ENCODE results near the gene HEPH.
"Not testable (repeated sequence)": the region's sequence is repeated elsewhere in the genome, so short reads cannot be mapped to it uniquely, and the experiment has no call there.

The HEPH gene, protein sequence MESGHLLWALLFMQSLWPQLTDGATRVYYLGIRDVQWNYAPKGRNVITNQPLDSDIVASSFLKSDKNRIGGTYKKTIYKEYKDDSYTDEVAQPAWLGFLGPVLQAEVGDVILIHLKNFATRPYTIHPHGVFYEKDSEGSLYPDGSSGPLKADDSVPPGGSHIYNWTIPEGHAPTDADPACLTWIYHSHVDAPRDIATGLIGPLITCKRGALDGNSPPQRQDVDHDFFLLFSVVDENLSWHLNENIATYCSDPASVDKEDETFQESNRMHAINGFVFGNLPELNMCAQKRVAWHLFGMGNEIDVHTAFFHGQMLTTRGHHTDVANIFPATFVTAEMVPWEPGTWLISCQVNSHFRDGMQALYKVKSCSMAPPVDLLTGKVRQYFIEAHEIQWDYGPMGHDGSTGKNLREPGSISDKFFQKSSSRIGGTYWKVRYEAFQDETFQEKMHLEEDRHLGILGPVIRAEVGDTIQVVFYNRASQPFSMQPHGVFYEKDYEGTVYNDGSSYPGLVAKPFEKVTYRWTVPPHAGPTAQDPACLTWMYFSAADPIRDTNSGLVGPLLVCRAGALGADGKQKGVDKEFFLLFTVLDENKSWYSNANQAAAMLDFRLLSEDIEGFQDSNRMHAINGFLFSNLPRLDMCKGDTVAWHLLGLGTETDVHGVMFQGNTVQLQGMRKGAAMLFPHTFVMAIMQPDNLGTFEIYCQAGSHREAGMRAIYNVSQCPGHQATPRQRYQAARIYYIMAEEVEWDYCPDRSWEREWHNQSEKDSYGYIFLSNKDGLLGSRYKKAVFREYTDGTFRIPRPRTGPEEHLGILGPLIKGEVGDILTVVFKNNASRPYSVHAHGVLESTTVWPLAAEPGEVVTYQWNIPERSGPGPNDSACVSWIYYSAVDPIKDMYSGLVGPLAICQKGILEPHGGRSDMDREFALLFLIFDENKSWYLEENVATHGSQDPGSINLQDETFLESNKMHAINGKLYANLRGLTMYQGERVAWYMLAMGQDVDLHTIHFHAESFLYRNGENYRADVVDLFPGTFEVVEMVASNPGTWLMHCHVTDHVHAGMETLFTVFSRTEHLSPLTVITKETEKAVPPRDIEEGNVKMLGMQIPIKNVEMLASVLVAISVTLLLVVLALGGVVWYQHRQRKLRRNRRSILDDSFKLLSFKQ

GRCh38 chrX:66163849-66164411, at the start of gene HEPH:
HEPH (plus strand) TSS chrX:66164247; CDS start chrX:66170571, 6,324 bp downstream.
- DNase-seq = no peak

DNA sequence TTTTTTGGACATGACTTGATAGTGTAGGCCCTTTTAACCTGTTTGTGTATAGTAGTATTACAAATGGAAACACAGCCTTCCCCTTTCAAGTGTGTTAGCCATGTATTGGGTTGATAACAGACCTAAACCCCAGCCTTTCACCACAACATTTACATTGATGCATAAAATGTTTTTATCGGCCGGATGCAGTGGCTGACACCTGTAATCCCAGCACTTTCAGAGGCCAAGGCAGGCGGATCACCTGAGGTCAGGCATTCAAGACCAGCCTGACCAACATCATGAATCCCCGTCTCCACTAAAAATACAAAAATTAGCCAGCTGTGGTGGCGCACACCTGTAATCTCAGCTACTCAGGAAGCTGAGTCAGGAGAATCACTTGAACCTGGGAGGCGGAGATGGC, 45.3 kb upstream of the HEPH start:
- DNase-seq = not testable (repeated sequence)

GRCh38 chrX:66121354-66121753, 42.7 kb upstream of the HEPH start:
- not testable (repeated sequence) for DNase-seq

GRCh38 chrX:66126662-66127061, 37.4 kb upstream of the HEPH start:
- DNase-seq = no peak

DNA sequence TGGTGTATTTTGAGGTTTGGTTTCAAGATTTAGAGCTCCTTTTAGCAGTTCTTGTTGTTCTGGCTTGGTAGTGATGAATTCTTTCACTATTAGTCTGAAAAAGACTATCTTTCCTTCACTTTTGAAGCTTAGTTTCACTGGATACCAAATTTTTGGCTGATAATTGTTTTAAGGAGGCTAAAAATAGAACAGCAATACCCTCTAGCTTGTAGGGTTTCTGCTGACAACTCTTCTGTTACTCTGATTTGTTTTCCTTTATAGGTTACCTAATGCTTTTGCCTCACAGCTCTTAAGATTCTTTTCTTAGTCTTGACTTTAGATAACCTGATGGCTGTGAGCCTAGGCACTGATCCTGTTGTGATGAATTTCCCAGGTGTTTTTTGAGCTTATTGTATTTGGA, 33.6 kb upstream of the HEPH start:
- DNase-seq = no peak

DNA sequence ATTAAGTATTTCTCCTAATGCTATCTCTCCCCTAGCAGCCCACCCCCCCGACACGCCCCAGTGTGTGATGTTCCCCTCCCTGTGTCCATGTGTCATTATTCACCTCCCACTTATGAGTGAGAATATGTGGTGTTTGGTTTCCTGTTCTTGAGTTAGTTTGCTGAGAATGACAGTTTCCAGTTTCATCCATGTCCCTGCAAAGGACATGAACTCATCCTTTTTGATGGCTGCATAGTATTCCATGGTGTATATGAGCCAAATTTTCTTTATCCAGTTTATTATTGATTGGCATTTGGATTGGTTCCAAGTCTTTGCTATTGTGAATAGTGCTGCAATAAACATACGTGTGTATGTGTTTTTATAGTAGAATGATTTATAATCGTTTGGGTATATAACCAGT, 28.8 kb upstream of the HEPH start:
- not testable (repeated sequence) for DNase-seq

DNA sequence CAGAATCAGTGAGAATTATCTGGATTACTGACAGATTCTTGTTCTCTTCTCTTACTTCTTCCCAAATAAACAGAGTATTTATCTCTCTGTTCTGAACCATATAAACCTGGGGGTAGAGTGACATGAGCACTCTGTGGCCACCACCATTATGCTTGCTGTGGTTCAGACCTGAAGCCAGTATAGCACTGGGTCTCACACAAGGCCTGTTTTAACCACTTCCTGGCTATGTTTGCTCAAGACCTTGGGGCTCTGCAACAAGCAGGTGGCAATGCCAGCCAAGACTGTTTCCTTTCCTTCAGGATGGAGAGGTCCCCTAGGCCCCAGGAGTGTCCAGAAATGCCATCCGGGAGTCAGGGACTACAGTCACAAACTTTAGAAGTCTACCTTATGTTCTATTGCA, 21.7 kb upstream of the HEPH start:
- no peak for DNase-seq

GRCh38 chrX:66144258-66144657, 19.8 kb upstream of the HEPH start:
- no peak for DNase-seq

GRCh38 chrX:66149519-66149918, 14.5 kb upstream of the HEPH start:
- DNase-seq = no peak

DNA sequence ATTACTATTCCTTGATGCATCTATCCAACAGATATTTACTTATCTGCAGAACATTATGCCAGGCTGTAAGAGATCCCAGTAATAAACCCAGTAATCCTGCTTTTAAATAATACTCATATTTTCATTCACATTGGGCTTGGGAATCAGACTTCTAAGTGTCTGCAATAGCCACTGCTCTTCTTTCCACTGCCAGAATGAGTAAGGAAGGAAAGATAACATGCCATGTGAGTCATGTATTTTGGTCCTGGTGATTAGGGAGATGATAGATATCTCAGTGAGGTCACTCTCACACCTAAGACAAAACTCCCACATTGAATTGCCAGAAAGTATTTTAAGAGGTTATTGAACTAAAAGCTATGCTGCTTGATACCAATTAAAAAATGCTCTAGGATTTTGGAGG, 13.9 kb upstream of the HEPH start:
- DNase-seq = no peak

- no peak for DNase-seq
Observed at GRCh38 chrX:66162331-66162822, 1.7 kb upstream of the HEPH start.

- no peak for DNase-seq
Observed at GRCh38 chrX:66163447-66163846, 600 bp upstream of the HEPH start.

GRCh38 chrX:66164470-66164869, 423 bp downstream of the HEPH start:
- no peak for DNase-seq

- no peak for DNase-seq
Observed at GRCh38 chrX:66164931-66165330, 884 bp downstream of the HEPH start.

DNA sequence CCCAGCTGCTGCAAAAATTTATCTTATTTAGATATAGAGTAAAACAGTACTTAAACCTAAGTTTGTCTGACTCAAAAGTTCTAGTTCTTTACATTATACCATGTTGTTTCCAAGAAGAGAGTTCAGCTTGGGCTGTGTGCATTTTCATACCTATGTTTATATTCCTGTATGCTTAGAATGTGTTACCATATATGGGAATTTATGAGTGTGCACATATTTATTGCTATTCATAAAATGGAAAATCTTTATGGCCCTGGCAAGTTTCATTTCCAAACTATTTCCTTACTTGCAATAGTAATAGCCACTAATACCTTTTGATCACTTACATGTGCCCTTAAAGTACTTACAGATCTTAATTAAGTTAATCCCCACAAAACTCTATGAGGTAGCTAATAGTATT, 2.6 kb downstream of the HEPH start:
- DNase-seq = no peak

- DNase-seq = no peak
Observed at GRCh38 chrX:66167431-66167830, 3.4 kb downstream of the HEPH start.

DNA sequence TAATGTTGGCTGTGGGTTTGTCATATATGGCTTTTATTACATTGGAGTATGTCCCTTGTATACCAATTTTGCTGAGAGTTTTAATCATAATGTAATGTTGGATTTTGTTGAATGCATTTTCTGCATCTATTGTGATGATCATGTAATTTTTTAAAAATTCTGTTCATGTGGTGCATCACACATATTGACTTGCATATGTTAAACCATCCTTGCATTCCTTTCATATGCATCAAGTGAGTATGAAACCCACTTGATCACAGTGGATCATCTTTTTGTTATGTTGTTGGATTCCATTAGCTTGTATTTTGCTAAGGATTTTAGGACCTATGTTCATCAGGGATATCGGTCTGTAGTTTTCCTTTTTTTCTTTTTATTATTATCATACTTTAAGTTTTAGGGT, 12.1 kb downstream of the HEPH start:
- DNase-seq = no peak

DNA sequence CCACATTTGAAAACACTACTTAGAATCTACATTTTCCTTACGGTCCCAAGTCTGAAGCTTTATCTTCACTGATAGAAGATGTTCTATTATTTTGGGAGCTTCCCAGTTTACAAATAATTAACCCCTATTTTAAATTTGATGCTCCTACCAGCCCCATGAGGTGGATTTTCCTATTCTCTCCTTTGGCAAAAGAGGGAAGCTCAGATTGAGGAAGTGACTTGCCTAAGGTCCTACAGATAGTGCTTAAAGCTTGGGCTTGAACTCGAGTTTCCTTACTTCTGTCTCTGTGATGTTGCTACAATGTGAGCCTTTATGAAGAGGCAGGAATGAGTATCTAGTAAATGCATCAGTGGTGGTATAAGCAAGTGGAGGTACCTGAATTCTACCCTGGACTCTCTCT, 27.5 kb downstream of the HEPH start:
- DNase-seq = no peak

DNA sequence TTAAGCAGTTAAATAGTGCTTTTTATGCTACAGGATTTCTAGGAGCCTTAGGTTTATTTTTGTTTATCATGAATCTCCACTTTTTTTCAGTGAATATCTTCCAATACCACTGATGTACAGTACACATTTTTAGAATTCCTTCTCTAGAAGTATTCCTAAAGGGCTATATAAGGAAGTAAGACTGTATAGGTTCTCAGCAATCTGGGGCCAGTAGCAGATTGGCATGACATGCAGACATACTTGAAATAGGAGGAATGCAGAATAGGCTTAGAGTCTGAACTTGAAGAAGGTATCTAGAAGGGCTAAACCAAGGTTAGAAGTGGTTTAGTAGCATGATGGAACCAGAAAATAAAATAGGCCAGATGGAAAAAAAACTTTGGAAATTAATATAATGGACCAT, 29.8 kb downstream of the HEPH start:
- DNase-seq = no peak

GRCh38 chrX:66200050-66200664, 36.1 kb downstream of the HEPH start:
- DNase-seq = no peak

DNA sequence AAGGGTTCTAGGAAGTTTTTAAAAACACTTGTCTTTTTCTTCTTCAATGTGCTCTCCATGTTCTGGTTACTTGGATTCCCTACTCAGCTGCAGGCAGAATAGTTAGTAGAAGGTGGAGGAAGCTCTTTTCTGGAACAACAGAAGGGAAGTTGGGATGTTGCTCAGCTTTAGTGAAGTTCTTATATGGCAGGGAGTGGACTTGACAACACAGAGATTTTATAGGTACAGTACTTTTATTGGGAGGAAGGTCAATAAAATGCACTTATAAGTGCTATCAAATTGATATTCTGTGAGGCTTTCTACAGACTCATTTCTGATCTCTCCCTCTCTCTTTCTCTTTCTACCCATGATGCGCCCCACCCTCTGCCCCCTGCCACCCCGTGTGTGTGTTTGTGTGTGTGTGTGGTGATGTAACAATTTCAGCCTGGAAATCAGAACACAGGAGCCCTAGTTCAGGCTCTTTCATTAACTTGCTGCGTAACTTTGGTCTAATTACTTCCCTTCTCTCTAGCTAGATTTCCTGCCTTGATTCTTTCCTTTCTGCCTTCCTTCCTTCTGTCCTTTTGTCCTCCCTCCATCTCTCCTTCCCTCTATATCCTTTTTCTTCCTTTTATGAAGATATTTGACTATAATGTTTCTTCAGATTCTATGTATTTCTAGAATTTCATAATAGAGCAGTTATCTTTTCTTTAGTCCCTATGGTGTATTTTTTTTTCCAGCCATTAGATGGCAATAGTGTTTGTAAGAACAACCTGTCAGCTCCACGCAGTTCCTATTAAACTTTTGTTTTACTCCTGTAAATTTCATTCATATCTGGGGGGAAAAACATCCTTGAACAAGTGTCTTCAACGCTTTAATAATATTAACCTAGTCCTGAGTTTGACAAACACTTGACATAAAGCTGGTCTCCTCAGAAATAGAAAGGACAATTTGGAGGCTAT, 37.1 kb downstream of the HEPH start:
- DNase-seq = no peak

Data from stimulated activated CD4-positive, alpha-beta T cell treated with anti-CD3 and anti-CD28 coated beads, Interleukin-4, amount 100 ng/mL, for 24 hours (primary cell).